IMR-90 (cell line): ENCODE results near the gene OR51B2. TPM values are rescaled to one million over a fixed set of nuclear protein-coding genes. Genes with fewer than 3 reads are reported as not detected.
"Not testable (repeated sequence)": the region's sequence is repeated elsewhere in the genome, so short reads cannot be mapped to it uniquely, and the experiment has no call there.

ENCODE experiments used
- ATAC-seq: fragments of 200-7000 bp; cut with Tn5 transposase; 2 replicates; pipeline ENCODE4 v1.9.1; 2020; ENCODE audit warnings: low read depth, mild to moderate bottlenecking, moderate library complexity
- BruUV-seq: library from RNA; stranded (reverse); fragments of 400-500 nt; replicated peaks from 2 replicates; lab custom pipeline; 2021; lab: Mats Ljungman, UMichigan
- CTCF ChIA-PET: fragments of 300-600 bp; formaldehyde crosslinking; extraction: SDS; loops from one replicate; lab custom pipeline; 2021; ENCODE audit warnings: antibody characterized with exemption; lab: Yijun Ruan, JAX
- POLR2A ChIA-PET: fragments of 300-600 bp; sonication (Branson Sonifier 250); formaldehyde crosslinking; loops from one replicate; lab custom pipeline; 2022; ENCODE audit warnings: antibody characterized with exemption; ENCODE audit not compliant: unreplicated experiment; lab: Charles Lee
- DNase-seq: peaks from one replicate; pipeline ENCODE4 v3.0.0; 2013
- H2AFZ ChIP-seq: replicated peaks from 2 replicates; pipeline ENCODE3; 2013; ENCODE audit warnings: low read length, mild to moderate bottlenecking; ENCODE audit not compliant: poor library complexity
- H2AK5ac ChIP-seq: 2 replicates; pipeline ENCODE4 v1.6.1; 2013; ENCODE audit warnings: low read depth, low read length, inconsistent platforms
- H2AK9ac ChIP-seq: replicated peaks from 2 replicates; pipeline ENCODE3; 2013; ENCODE audit warnings: mild to moderate bottlenecking, low read depth, low read length, moderate library complexity; ENCODE audit not compliant: poor library complexity
- H2BK120ac ChIP-seq: 2 replicates; pipeline ENCODE4 v1.6.1; 2013; ENCODE audit warnings: low read depth, low read length, inconsistent platforms
- H2BK15ac ChIP-seq: 3 replicates; pipeline ENCODE4 v1.6.1; 2013; ENCODE audit warnings: low read depth, low read length, inconsistent platforms
- H2BK20ac ChIP-seq: 2 replicates; pipeline ENCODE4 v1.6.1; 2013; ENCODE audit warnings: low read depth, mild to moderate bottlenecking, inconsistent platforms, low read length, moderate library complexity
- H2BK5ac ChIP-seq: 2 replicates; pipeline ENCODE4 v1.6.1; 2013; ENCODE audit warnings: mild to moderate bottlenecking, low read depth, low read length, inconsistent platforms; ENCODE audit not compliant: poor library complexity, severe bottlenecking
- H3K14ac ChIP-seq: replicated peaks from 2 replicates; pipeline ENCODE4 v1.6.1; 2013; ENCODE audit warnings: low read depth, low read length, inconsistent platforms
- H3K18ac ChIP-seq: 2 replicates; pipeline ENCODE4 v1.6.1; 2013; ENCODE audit warnings: low read depth, low read length, control low read depth
- H3K23ac ChIP-seq: 2 replicates; pipeline ENCODE4 v1.6.1; 2013; ENCODE audit warnings: low read depth, low read length, inconsistent platforms
- H3K27ac ChIP-seq: 2 replicates; pipeline ENCODE4 v1.5.1; 2013; ENCODE audit warnings: mild to moderate bottlenecking, control low read depth, low read length; ENCODE audit not compliant: insufficient read depth
- H3K27me3 ChIP-seq: 2 replicates; pipeline ENCODE4 v1.6.1; 2013; ENCODE audit warnings: low read length; ENCODE audit not compliant: control insufficient read depth, insufficient read depth
- H3K36me3 ChIP-seq: 2 replicates; pipeline ENCODE4 v1.6.1; 2013; ENCODE audit warnings: low read length, mixed read lengths; ENCODE audit not compliant: control insufficient read depth, insufficient read depth
- H3K4ac ChIP-seq: 2 replicates; pipeline ENCODE4 v1.6.1; 2013; ENCODE audit warnings: low read depth, low read length, inconsistent platforms
- H3K4me1 ChIP-seq: 2 replicates; pipeline ENCODE4 v1.6.1; 2013; ENCODE audit warnings: low read length, mixed read lengths; ENCODE audit not compliant: control insufficient read depth, insufficient read depth
- H3K4me2 ChIP-seq: 2 replicates; pipeline ENCODE4 v1.6.1; 2013; ENCODE audit warnings: low read depth, mild to moderate bottlenecking, control low read depth, low read length, moderate library complexity
- H3K4me3 ChIP-seq: 2 replicates; pipeline ENCODE4 v1.5.1; 2013; ENCODE audit warnings: low read depth, mild to moderate bottlenecking, control low read depth, low read length, moderate library complexity; ENCODE audit not compliant: insufficient read depth
- H3K56ac ChIP-seq: 2 replicates; pipeline ENCODE4 v1.6.1; 2013; ENCODE audit warnings: low read length, inconsistent platforms; ENCODE audit not compliant: insufficient read depth; ENCODE audit errors: extremely low read depth
- H3K79me1 ChIP-seq, 2 experiments: 2 replicates each; pipeline ENCODE4 v1.6.1; 2013; ENCODE audit warnings: low read length in 2 of 2, inconsistent platforms in 1 of 2, low read depth in 1 of 2
- H3K9ac ChIP-seq: 2 replicates; pipeline ENCODE4 v1.6.1; 2013; ENCODE audit warnings: low read depth, low read length, control low read depth
- H3K9me1 ChIP-seq: 2 replicates; pipeline ENCODE4 v1.6.1; 2013; ENCODE audit warnings: low read length, inconsistent platforms; ENCODE audit not compliant: insufficient read depth
- H3K9me3 ChIP-seq: 2 replicates; pipeline ENCODE4 v1.6.1; 2013; ENCODE audit warnings: low read length; ENCODE audit not compliant: control insufficient read depth, insufficient read depth
- H4K20me1 ChIP-seq: 2 replicates; pipeline ENCODE4 v1.6.1; 2013; ENCODE audit warnings: low read length, inconsistent platforms; ENCODE audit not compliant: insufficient read depth
- H4K5ac ChIP-seq: 2 replicates; pipeline ENCODE4 v1.6.1; 2013; ENCODE audit warnings: mild to moderate bottlenecking, low read depth, low read length, control low read depth
- H4K8ac ChIP-seq, 2 experiments: 2 replicates each; pipeline ENCODE4 v1.6.1; 2013; ENCODE audit warnings: low read depth in 2 of 2, low read length in 2 of 2, control low read depth in 1 of 2, inconsistent platforms in 1 of 2
- H4K91ac ChIP-seq: 2 replicates; pipeline ENCODE4 v1.6.1; 2013; ENCODE audit warnings: low read depth, low read length, inconsistent platforms; ENCODE audit not compliant: insufficient read depth
- WGBS, 2 experiments: methylation state at CpG; one replicate each; pipeline versions ENCODE4 v1.1.5 to v1.1.7; 2013; ENCODE audit warnings: missing lambda C conversion rate in 2 of 2; ENCODE audit not compliant: insufficient read length in 1 of 2; ENCODE audit errors: extremely low coverage in 2 of 2; 5-methylcytosine and 5-hydroxymethylcytosine counted together
- dilution Hi-C: fragments of 300-500 bp; cut with HindIII; formaldehyde crosslinking; loops from one replicate; pipeline ENCODE4 v1.14.3; 2018; ENCODE audit warnings: low sequenced_read_pairs; ENCODE audit not compliant: unreplicated experiment
- in situ Hi-C: fragments of 300-500 bp; cut with MboI; formaldehyde crosslinking; loops from 3 replicates; pipeline ENCODE4 v1.14.3; 2019; ENCODE audit warnings: low sequenced_read_pairs, inconsistent platforms, mixed read lengths
- intact Hi-C: fragments of 100-400 bp; cut with micrococcal nuclease; formaldehyde crosslinking; loops from 2 replicates; pipeline ENCODE4 v1.10.0; 2022
- polyA plus RNA-seq, 3 experiments: library from polyadenylated mRNA; depleted of rRNA; stranded (reverse); fragments of >200 nt; gene quantifications; 2 replicates each; pipeline ENCODE4 v1.2.3, GENCODE V29; 2012; ENCODE audit warnings: low replicate concordance in 1 of 3
- total RNA-seq: library from RNA; depleted of rRNA; stranded (reverse); fragments of >200 nt; gene quantifications from 2 replicates; pipeline ENCODE4 v1.2.3, GENCODE V29; 2012

OR51B2 gene
- total and polyA plus RNA-seq, 2 of the 4 experiments (the other 2 are of a cell fraction), result not detected

GRCh38 chr11:5366365-5366764 lies 42.3 kb upstream of the OR51B2 start:
- BruUV-seq, dilution Hi-C loops, CTCF ChIA-PET, H3K4me3 ChIP-seq, H2AK9ac ChIP-seq, H3K4me2 ChIP-seq, H3K36me3 ChIP-seq, H2AFZ ChIP-seq, ATAC-seq, DNase-seq, H3K9me3 ChIP-seq, H4K20me1 ChIP-seq, H3K27me3 ChIP-seq: not testable (repeated sequence)
- Histone ChIP-seq H3K14ac (peak overlapping the region; percentile 99), H3K4ac (peak overlapping the region; percentile 99), H3K27ac (peak overlapping the region; percentile 100), H3K18ac (peak overlapping the region; percentile 100; the same call in 1 of the 2 replicates), H2BK5ac (peak overlapping the region; percentile 98), H2BK120ac (peak overlapping the region; percentile 100), H3K4me1 (peaks cover 26% of the 10 kb centered on the region), H2BK15ac (peak overlapping the region; percentile 99; the same call in 2 of the 3 replicates), H4K5ac (peak overlapping the region; percentile 100), H3K79me1 (peaks cover 0 to 18% of the 10 kb centered on the region in 2 experiments; a peak in 2 of 4 replicates), H3K9ac (peak overlapping the region; percentile 60; the same call in 1 of the 2 replicates), H4K91ac (peak overlapping the region; percentile 99), H3K9me1 (peaks cover 19% of the 10 kb centered on the region), H3K23ac (peak overlapping the region; percentile 99), H2AK5ac (peak overlapping the region; percentile 98), H3K56ac (peak overlapping the region; percentile 99), H2BK20ac (peak overlapping the region; percentile 99), H4K8ac (peak overlapping the region; percentile 95 to 97)
- 91% methylated on average over 5 of the region's 6 CpGs; no CpG with 5 or more reads in 1 of the 2 experiments for WGBS, 2 experiments
- in situ Hi-C loops, result loop anchor here (10.0 kb wide), 1 partner anchor 82 kb away; no protein-coding TSS in a partner anchor
- POLR2A ChIA-PET, result interaction anchor here (0.6 kb wide), 1 partner anchor 54 kb away, joined by 3 read pairs; no protein-coding TSS in a partner anchor
- intact Hi-C loops, result loop anchor here (10.0 kb wide), 1 partner anchor 318 kb away; the partner anchor contains the start of genes TRIM22 and TRIM5
